ENCODE results near the gene POLR1H.
A peak's percentile ranks its signal among the peaks of the same experiment; 100 is the strongest.

DNA sequence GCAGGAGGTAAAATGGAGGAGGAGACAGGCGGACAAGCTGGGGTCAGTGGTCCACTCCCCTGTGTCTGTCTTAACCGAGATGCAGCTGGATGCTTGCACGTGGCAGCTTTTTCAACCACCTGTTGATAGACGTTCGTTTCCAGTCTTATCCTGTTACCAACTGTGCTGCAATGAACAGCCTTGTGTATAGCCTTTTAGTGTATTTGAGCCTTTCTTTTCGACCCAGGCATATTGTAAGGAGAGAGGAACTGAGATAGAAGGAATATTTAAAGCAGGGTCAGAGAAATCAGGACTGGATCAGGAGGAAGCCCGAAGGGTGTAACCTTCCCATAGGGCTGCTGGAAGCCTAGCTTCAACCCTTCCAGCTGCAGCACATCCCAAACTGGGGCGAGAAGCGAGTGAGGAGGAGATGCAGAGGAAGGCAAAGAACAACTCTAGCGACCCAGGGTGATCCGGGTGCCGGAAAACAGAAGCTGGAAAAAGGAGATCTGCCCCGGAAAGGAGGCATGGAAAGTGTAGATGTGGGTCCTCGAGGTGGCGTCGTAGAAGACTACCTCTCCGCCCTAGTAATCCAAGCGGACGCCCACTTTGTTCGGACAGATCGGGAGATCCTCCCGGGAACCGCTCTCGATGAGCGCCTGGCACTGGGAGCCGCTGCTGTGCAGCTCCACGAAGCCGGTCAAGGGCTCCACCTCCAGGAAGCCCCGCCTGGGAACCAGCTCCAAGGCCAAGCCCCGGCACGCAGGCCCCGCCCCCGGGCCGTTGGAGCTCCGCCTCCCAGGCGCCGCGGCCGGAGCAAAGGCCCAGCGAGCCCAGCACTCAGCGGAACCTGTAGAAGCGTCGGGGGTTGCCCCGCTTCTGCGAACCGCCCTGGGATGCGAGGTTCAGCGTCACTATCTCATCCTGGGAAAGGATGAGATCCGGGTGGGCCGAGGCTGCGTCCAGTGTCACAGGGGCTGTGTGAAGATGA, 40.7 kb downstream of the POLR1H start:
- peak in 1 of 2 donors; percentile 54 for TF ChIP-seq POLR2A (IDR thresholded peaks at IDR 0.05)
- TF ChIP-seq, protein P1, sequence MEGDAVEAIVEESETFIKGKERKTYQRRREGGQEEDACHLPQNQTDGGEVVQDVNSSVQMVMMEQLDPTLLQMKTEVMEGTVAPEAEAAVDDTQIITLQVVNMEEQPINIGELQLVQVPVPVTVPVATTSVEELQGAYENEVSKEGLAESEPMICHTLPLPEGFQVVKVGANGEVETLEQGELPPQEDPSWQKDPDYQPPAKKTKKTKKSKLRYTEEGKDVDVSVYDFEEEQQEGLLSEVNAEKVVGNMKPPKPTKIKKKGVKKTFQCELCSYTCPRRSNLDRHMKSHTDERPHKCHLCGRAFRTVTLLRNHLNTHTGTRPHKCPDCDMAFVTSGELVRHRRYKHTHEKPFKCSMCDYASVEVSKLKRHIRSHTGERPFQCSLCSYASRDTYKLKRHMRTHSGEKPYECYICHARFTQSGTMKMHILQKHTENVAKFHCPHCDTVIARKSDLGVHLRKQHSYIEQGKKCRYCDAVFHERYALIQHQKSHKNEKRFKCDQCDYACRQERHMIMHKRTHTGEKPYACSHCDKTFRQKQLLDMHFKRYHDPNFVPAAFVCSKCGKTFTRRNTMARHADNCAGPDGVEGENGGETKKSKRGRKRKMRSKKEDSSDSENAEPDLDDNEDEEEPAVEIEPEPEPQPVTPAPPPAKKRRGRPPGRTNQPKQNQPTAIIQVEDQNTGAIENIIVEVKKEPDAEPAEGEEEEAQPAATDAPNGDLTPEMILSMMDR (IDR thresholded peaks at IDR 0.05), result no peak

Data from vagina (tissue), 2 donors.